Activated T-helper 1 cell treated with anti-CD3 and anti-CD28 coated beads, Interleukin-12 subunit alpha, Interleukin-12 subunit beta, Interleukin-2, Interleukin-4 antibody, amounts not matched to agents 30 ng/mL and 10 ng/mL and 1 ng/mL, durations not matched to agents 14 hours and 24 hours and 36 hours (primary cell): ENCODE data around the gene SRRM4. TPM values are rescaled to one million over a fixed set of nuclear protein-coding genes. Genes with fewer than 3 reads are reported as not detected.

Experiments used
- DNase-seq: peaks from one replicate; pipeline ENCODE4 v3.0.0; 2021; ENCODE audit warnings: low spot score
- H3K27ac Mint-ChIP-seq: one replicate; pipeline ENCODE4 v1.8.0; 2021; ENCODE audit warnings: mild to moderate bottlenecking, mixed read lengths
- H3K27me3 Mint-ChIP-seq: one replicate; pipeline ENCODE4 v1.8.0; 2022; ENCODE audit warnings: mild to moderate bottlenecking, moderate library complexity, mixed read lengths; ENCODE audit not compliant: insufficient read depth
- H3K36me3 Mint-ChIP-seq: one replicate; pipeline ENCODE4 v1.8.0; 2021; ENCODE audit warnings: low read depth, mixed read lengths
- H3K4me1 Mint-ChIP-seq: one replicate; pipeline ENCODE4 v1.8.0; 2021; ENCODE audit warnings: low read depth, mixed read lengths
- H3K4me3 Mint-ChIP-seq: one replicate; pipeline ENCODE4 v1.8.0; 2021; ENCODE audit warnings: mild to moderate bottlenecking, moderate library complexity, mixed read lengths
- H3K9me3 Mint-ChIP-seq: one replicate; pipeline ENCODE4 v1.8.0; 2021; ENCODE audit warnings: mixed read lengths
- intact Hi-C: fragments of 100-400 bp; cut with micrococcal nuclease; formaldehyde crosslinking; loops from one replicate; pipeline ENCODE4 v1.15.1; 2024
- total RNA-seq: library from RNA; stranded (reverse); gene quantifications from 2 replicates; pipeline ENCODE4 v1.2.3, GENCODE V29; 2022

The SRRM4 gene
- total RNA-seq, 1 donor from 2014 or later = not detected

DNA sequence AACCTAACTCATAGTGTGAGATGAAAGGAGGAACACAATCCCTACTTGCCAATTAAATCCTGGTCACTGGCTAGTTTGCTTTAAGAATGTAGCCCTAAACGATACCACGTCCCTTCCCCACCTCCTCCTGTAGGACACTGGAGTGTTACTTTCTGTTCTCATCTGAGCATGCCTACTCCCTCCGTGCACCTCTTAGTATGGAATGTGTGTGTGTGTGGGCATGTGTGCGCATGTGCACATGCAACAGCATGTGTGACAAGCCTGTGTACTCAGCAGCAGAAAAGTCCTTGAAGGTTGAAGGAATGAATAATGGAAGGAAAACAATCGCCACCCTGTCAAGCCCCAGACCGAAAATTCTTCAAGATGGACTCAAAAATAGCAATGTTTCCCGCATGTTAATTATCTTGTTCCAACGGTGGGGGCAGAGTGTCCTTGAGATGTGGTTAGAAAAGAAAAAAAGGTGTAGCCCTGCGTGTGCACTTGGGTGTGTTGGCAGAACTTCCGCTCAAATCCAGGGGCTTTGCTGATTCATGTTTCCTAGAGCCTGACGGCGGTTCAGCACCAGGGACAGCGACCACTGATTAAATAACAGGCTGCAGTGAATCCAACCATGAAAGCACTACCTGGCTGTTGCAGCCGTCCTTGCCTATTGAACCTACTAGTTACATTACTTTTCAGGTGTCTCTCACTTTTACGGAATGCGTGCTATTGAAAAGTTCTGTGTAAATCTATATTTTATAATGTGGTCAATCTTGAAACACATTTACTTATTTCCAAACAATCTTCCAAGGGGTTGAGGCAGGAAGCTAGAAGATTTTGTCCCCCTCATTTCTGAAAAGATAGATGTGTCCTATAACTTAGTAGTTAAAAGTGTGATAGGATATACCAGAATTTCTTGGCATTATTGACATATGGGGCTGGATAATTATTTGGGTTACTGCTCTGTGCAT, 79.8 kb downstream of the SRRM4 start:
- no peaks in the 10 kb centered on the region for H3K9me3 Mint-ChIP-seq
- no peak overlapping the region for H3K27ac Mint-ChIP-seq
- H3K4me3 Mint-ChIP-seq = no peak overlapping the region
- DNase-seq = peak; percentile 16
- intact Hi-C loops = no loop called here
- no peaks in the 10 kb centered on the region for H3K36me3 Mint-ChIP-seq
- H3K27me3 Mint-ChIP-seq = no peaks in the 10 kb centered on the region
- no peaks in the 10 kb centered on the region for H3K4me1 Mint-ChIP-seq

DNA sequence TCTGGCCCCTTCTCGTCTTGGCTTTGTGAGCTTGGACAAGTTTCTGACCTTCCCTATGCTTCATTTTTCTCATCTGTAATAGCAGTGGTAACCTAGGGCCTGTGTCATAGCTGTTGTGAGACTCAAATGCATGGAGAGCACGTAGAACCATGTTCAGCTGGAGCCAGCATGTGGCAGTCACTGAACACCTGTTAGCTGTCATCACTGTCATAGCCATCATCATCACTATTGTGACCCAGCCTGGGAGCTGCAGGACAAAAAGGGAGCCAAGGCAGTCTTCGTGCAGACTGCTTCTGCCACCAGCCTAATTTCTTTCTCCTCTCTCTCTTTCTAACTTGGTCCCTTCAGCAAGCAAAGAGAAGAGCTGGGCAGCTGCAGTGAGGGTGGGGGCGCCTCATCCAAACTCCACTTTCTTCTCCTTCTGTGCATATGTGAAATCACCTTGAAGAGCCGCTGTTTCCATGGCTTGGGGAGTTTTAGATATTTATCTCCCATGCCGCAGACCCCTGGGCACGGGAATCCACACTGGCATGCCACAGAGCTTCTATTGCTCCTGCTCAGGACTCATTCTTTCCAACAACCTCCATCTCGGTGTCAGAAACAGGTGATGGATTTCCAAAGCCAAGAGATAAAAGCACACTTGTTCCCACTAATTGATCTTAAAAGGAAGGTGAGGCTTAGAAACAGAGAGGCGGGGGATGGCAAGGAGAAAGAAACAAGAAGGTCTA, 87.0 kb downstream of the SRRM4 start:
- Mint-ChIP-seq H3K36me3 (no peaks in the 10 kb centered on the region), H3K4me3 (no peak overlapping the region), H3K4me1 (no peaks in the 10 kb centered on the region), H3K9me3 (no peaks in the 10 kb centered on the region), H3K27me3 (no peaks in the 10 kb centered on the region), H3K27ac (no peak overlapping the region)
- intact Hi-C loops = no loop called here
- DNase-seq = no peak

DNA sequence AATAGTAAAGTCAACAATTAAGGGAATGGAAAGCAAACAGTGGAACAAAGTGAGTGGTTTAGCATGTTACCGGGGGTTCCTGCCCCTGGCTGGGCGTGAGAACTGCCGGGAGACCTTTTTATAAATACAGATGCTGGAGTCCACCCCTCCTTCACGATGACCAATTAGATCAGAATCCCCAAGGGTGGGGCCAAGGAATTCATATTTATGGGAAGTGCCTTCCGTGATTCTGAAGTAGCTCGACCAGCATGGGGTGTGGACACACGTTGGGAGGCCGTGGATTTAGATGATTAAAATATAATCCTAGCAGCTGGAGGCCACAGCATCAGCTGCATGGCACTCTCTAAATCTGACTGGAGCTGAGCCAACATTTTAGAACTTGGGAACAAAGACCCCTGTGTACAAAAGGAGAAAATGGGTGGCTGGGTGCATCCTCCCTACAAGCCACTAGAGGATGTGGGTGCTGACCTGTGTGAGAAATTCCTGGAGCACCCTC, 87.9 kb downstream of the SRRM4 start:
- intact Hi-C loops = no loop called here
- Mint-ChIP-seq H3K4me3 (no peak overlapping the region), H3K4me1 (no peaks in the 10 kb centered on the region), H3K9me3 (no peaks in the 10 kb centered on the region), H3K27ac (no peak overlapping the region), H3K27me3 (no peaks in the 10 kb centered on the region), H3K36me3 (no peaks in the 10 kb centered on the region)
- no peak for DNase-seq

DNA sequence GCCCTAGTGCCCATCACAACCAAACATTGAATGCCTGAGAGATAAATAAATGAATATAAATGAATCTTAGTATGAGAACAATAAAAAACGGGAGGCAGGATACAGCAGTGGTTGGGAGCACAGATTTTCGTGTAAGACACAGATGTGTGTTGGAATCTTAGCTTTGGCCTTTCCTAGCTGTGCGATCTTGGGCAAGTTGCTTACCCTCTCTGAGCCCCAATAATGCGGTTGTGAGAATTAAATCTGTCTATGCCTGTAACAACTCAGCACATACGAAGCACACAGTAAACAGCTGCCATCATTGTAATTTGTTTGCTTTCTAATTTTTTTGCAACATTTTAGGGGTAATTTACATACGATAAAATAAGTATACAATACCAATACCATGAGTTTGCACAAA, 89.8 kb downstream of the SRRM4 start:
- Mint-ChIP-seq H3K27ac (no peak overlapping the region), H3K27me3 (no peaks in the 10 kb centered on the region), H3K4me1 (no peaks in the 10 kb centered on the region), H3K36me3 (no peaks in the 10 kb centered on the region), H3K4me3 (no peak overlapping the region), H3K9me3 (no peaks in the 10 kb centered on the region)
- intact Hi-C loops = no loop called here
- no peak for DNase-seq

DNA sequence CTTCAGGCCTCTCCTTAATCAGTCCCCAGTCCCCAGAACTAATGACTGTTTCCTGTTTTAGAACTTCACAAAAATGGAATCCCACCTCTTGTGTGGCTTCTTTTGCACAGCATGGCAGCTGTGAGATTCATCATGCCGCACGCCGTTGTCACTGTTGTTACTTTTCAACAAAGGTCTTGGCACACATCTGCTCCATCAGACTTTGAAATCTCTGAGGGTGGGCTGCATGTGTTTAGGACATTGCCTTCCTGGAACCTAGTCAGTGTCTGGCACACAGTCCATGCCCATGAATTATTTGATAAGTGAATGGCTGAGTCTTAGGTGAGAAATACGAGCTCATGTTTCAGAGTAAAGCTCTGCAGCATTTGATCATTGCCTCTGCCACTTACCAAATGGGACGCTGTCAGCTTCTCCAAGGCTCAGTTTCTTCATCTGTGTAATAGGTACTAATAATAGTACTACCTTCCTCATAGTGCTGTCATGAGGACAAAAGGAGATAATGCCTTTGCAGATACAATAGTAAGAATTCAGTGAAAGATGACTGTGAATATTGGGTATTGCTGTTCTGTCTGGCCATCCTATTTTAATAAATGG, 90.4 kb downstream of the SRRM4 start:
- DNase-seq = no peak

DNA sequence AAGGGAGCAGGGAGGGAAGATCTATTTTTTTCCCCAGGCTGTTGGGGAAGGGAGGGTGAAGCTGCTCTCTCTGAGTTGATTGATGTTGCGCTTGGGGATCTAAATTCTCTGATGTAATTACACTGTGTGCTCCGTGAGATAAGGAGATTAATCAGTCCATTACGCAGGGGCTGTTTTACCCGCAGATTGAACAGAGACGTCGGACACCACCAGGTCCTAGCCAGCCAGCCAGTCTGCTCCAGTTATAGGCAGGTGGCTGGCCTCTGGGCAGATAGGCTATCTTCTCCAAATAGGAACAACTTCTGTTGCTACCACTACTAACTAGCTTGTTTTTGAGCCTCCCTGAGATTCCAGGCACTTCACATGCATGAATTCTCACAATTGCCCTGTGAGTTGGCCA, 91.1 kb downstream of the SRRM4 start:
- no peak for DNase-seq
- Mint-ChIP-seq H3K36me3 (no peaks in the 10 kb centered on the region), H3K9me3 (no peaks in the 10 kb centered on the region), H3K27ac (no peak overlapping the region), H3K4me3 (no peak overlapping the region), H3K4me1 (no peaks in the 10 kb centered on the region), H3K27me3 (no peaks in the 10 kb centered on the region)
- intact Hi-C loops = no loop called here

More for the DNA sequence above, 90.4 kb downstream of the SRRM4 start:
- no peaks in the 10 kb centered on the region for H3K9me3 Mint-ChIP-seq
- no peaks in the 10 kb centered on the region for H3K27me3 Mint-ChIP-seq
- H3K4me3 Mint-ChIP-seq = no peak overlapping the region
- H3K36me3 Mint-ChIP-seq = no peaks in the 10 kb centered on the region
- intact Hi-C loops = no loop called here
- H3K27ac Mint-ChIP-seq = no peak overlapping the region
- no peaks in the 10 kb centered on the region for H3K4me1 Mint-ChIP-seq

DNA sequence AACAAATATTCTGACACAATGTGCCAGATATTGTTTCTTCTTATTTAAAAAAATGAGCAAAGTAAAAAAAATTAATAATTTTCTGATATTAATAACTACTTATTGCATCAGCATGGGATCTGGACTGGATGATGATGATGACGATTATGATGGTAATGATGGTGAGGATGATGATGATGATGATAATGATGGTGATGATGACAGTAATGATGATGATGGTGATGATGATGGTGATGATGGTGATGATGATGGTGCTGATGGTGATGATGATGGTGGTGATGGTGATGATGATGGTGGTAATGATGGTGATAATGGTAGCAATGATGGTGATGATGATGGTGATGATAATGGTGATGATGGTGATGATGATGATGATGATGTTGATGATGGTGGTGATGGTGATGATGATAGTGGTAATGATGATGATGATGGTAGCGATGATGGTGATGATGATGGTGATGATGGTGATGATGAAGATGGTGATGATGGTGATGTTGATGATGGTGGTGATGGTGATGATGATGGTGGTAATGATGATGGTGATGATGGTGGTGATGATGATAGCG, 94.0 kb downstream of the SRRM4 start:
- Mint-ChIP-seq H3K4me3 (no peak overlapping the region), H3K27ac (no peak overlapping the region), H3K27me3 (no peaks in the 10 kb centered on the region), H3K9me3 (no peaks in the 10 kb centered on the region), H3K36me3 (no peaks in the 10 kb centered on the region), H3K4me1 (no peaks in the 10 kb centered on the region)
- intact Hi-C loops = no loop called here
- DNase-seq = no peak

DNA sequence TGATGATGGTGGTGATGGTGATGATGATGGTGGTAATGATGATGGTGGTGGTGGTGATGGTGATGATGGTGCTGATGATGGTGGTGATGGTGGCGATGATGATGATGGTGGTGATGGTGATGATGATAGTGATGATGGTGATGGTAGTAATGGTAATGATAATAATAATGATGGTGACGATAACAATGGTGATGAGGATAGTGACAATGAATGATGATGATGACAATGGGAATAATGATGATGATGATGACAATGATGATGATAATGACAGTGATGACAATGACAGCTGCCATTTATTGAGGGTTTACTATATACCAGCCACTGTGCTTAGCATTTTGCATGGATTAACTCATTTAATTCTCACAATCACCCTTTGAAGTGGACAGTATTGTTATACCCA, 94.6 kb downstream of the SRRM4 start:
- Mint-ChIP-seq H3K27me3 (no peaks in the 10 kb centered on the region), H3K4me1 (no peaks in the 10 kb centered on the region), H3K27ac (no peak overlapping the region), H3K9me3 (no peaks in the 10 kb centered on the region), H3K4me3 (no peak overlapping the region), H3K36me3 (no peaks in the 10 kb centered on the region)
- intact Hi-C loops = no loop called here
- DNase-seq = no peak

DNA sequence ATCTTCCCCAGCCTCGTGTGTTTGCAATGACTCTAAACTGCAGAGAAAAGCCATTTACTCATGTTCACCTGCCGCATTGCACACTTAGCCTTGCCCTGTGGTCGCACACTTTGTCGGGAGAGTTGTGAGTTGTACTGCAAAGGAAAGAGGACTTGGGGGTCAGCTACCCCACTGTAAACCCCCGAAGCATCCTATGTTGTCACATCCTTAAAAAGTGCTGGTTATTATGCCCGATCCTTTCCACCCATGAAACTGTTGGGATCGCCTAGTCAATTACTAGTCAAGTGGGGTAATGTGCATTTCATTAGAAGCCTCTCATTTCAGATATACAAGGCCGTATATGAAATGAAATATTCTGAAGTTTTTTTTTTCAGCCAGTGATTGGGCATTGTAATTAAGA, 98.2 kb downstream of the SRRM4 start:
- no peak overlapping the region for H3K4me3 Mint-ChIP-seq
- intact Hi-C loops = no loop called here
- no peaks in the 10 kb centered on the region for H3K27me3 Mint-ChIP-seq
- H3K9me3 Mint-ChIP-seq = no peaks in the 10 kb centered on the region
- H3K36me3 Mint-ChIP-seq = no peaks in the 10 kb centered on the region
- H3K27ac Mint-ChIP-seq = no peak overlapping the region
- no peaks in the 10 kb centered on the region for H3K4me1 Mint-ChIP-seq
- DNase-seq = no peak

DNA sequence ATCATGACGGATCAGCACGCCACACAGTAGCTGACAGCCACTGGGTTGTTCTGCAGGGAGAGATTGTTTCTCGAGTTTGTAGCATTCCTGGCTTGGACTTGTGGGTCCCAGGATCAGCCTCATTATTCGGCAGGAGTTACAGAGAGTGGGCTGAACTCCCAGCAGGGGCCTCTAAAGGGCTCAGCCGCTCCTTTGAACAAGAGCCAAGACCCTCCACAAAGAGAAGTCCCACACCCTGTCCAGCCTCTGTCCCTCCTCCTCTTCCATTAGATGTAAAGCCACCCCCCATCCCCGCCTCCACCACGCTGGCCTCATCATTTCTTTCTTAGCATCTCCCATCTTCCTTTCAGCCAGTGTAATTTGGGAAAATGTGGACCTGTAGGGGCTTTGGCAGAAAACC, 100.7 kb downstream of the SRRM4 start:
- Mint-ChIP-seq H3K27ac (no peak overlapping the region), H3K4me1 (no peaks in the 10 kb centered on the region), H3K36me3 (no peaks in the 10 kb centered on the region), H3K27me3 (no peaks in the 10 kb centered on the region), H3K4me3 (no peak overlapping the region), H3K9me3 (no peaks in the 10 kb centered on the region)
- intact Hi-C loops = no loop called here
- DNase-seq = no peak

DNA sequence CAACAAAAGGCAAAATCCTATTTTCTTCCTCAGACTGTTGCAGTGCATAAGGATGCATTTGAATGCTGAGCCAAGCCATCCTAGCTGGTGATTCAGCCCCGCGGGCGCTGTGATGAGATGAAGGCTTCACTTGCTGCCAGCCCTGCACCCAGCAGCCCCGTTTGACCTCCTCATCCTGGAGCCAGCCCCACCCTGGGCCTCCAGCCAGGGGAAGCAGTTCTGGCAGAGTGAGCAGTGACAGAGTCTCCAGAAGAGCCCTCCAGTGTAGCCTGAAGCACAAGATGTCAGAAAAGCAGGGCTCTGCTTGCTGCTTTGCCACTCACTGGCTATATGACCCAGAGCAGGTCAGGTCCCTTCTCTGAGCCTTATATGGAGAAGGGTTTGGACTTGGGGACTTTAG, 101.2 kb downstream of the SRRM4 start:
- H3K4me3 Mint-ChIP-seq = no peak overlapping the region
- no peak overlapping the region for H3K27ac Mint-ChIP-seq
- H3K36me3 Mint-ChIP-seq = no peaks in the 10 kb centered on the region
- no peaks in the 10 kb centered on the region for H3K4me1 Mint-ChIP-seq
- no peaks in the 10 kb centered on the region for H3K27me3 Mint-ChIP-seq
- DNase-seq = no peak
- H3K9me3 Mint-ChIP-seq = no peaks in the 10 kb centered on the region
- intact Hi-C loops = no loop called here

DNA sequence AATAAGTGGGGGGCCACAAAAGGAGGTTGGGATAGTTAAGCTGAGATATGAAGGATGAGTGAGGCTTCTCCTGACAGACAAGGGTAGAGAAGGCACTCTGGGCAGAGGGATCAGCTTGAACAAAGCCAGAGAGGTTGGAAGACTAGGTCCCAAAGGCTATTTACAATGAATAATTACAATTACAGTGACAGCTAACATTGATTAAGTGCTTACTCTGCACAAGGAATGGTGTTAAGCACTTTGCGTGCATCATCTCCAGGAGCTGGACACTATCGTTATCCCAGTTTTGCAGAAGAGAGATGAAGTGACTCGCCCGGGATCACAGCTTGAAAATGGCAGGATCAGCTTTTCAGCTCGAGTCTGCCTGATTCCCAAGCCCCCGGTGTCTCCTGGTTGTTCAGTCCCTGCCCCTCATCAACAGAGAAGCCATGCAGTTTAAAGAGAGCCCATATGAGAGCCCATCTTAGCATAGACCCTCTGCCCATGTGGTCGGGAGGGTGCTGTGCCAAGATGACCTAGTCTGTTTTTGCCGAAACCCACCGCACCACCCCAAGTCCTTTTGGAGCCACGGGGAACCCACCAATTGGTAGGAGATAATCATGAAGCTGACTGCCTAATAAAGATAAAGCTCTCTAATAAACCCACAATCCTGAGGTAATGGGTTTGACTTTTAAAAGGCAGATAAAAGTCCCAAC, 107.5 kb downstream of the SRRM4 start:
- Mint-ChIP-seq H3K27me3 (no peaks in the 10 kb centered on the region), H3K36me3 (no peaks in the 10 kb centered on the region), H3K4me1 (no peaks in the 10 kb centered on the region), H3K27ac (no peak overlapping the region), H3K9me3 (no peaks in the 10 kb centered on the region), H3K4me3 (no peak overlapping the region)
- intact Hi-C loops = no loop called here
- no peak for DNase-seq
